ENCODE data around the gene IDH3G. TPM values are rescaled to one million over a fixed set of nuclear protein-coding genes. Genes with fewer than 3 reads are reported as not detected.

IDH3G gene
- 10 to 100 TPM; 75.4 to 91.5 (median 76.5) TPM for total RNA-seq

GRCh38 chrX:153794018-153794896 lies at the start of gene IDH3G, which contains the start of gene SSR4:
Gene IDH3G (minus strand): TSS chrX:153794375. CDS start chrX:153794326, 49 bp downstream.
Gene SSR4 (plus strand): TSS chrX:153794668. CDS start chrX:153794688, 20 bp downstream.
- H3K4me1 ChIP-seq, result no peaks in the 10 kb centered on the region
- intact Hi-C loops (cut with DNase I; ENCODE audit: low total_unique reads), result loop anchor here (10.0 kb wide), 1 partner anchor 161 kb away; no protein-coding TSS in a partner anchor

GRCh38 chrX:153836921-153837320 lies 42.7 kb upstream of the IDH3G start:
- H3K4me1 ChIP-seq, result no peaks in the 10 kb centered on the region
- intact Hi-C loops (cut with DNase I; ENCODE audit: low total_unique reads), result no loop called here
- no peak overlapping the region for H3K4me3 ChIP-seq
- no peaks in the 10 kb centered on the region for H3K36me3 ChIP-seq
- no peak for DNase-seq (ENCODE audit: low spot score in 2 of 2)
- peaks cover 0 to 51% of the 10 kb centered on the region in 2 donors for H3K27me3 ChIP-seq
- H3K9me3 ChIP-seq, result no peaks in the 10 kb centered on the region
- TF ChIP-seq POLR2AphosphoS5 (IDR thresholded peaks at IDR 0.05), result no peak
- TF ChIP-seq, protein P1, sequence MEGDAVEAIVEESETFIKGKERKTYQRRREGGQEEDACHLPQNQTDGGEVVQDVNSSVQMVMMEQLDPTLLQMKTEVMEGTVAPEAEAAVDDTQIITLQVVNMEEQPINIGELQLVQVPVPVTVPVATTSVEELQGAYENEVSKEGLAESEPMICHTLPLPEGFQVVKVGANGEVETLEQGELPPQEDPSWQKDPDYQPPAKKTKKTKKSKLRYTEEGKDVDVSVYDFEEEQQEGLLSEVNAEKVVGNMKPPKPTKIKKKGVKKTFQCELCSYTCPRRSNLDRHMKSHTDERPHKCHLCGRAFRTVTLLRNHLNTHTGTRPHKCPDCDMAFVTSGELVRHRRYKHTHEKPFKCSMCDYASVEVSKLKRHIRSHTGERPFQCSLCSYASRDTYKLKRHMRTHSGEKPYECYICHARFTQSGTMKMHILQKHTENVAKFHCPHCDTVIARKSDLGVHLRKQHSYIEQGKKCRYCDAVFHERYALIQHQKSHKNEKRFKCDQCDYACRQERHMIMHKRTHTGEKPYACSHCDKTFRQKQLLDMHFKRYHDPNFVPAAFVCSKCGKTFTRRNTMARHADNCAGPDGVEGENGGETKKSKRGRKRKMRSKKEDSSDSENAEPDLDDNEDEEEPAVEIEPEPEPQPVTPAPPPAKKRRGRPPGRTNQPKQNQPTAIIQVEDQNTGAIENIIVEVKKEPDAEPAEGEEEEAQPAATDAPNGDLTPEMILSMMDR (IDR thresholded peaks at IDR 0.05), result no peak
- no peak for TF ChIP-seq POLR2A (IDR thresholded peaks at IDR 0.05)
- H3K27ac ChIP-seq, result no peak overlapping the region

More at GRCh38 chrX:153794018-153794896, at the start of gene IDH3G, which contains the start of gene SSR4:
- Histone ChIP-seq H3K27ac (peak within 1 kb of the TSS; percentile 89 to 97), H3K4me3 (peak within 1 kb of the TSS; percentile 56 to 83 (median 65)), H3K27me3 (peaks cover 0 to 37% of the 10 kb centered on the region in 2 donors), H3K36me3 (no peaks in the 10 kb centered on the region), H3K9me3 (peaks cover 11 to 13% of the 10 kb centered on the region in 2 donors)
- TF ChIP-seq POLR2A (IDR thresholded peaks at IDR 0.05), result no peak
- peak; percentile 46 to 77 (median 75) for TF ChIP-seq POLR2AphosphoS5 (IDR thresholded peaks at IDR 0.05)
- TF ChIP-seq, protein P1 (IDR thresholded peaks at IDR 0.05), result no peak
- DNase-seq (ENCODE audit: low spot score in 2 of 2), result peak; percentile 89 to 90

GRCh38 chrX:153832728-153833127 lies 38.6 kb upstream of the IDH3G start:
- Histone ChIP-seq H3K9me3 (no peaks in the 10 kb centered on the region), H3K36me3 (no peaks in the 10 kb centered on the region), H3K27ac (no peak overlapping the region), H3K4me3 (no peak overlapping the region), H3K27me3 (peaks cover 5 to 73% of the 10 kb centered on the region in 2 donors), H3K4me1 (no peaks in the 10 kb centered on the region)
- TF ChIP-seq, protein P1 (IDR thresholded peaks at IDR 0.05), result no peak
- TF ChIP-seq POLR2A (IDR thresholded peaks at IDR 0.05) (no peak), POLR2AphosphoS5 (IDR thresholded peaks at IDR 0.05) (no peak)
- DNase-seq (ENCODE audit: low spot score in 2 of 2), result no peak
- intact Hi-C loops (cut with DNase I; ENCODE audit: low total_unique reads), result no loop called here

- no peaks in the 10 kb centered on the region for H3K36me3 ChIP-seq
- DNase-seq (ENCODE audit: low spot score in 2 of 2), result no peak
- TF ChIP-seq POLR2A (IDR thresholded peaks at IDR 0.05) (no peak), POLR2AphosphoS5 (IDR thresholded peaks at IDR 0.05) (no peak)
- TF ChIP-seq, protein P1 (IDR thresholded peaks at IDR 0.05), result no peak
- H3K27me3 ChIP-seq, result peaks cover 5 to 78% of the 10 kb centered on the region in 2 donors
- H3K9me3 ChIP-seq, result no peaks in the 10 kb centered on the region
- H3K27ac ChIP-seq, result no peak overlapping the region
- intact Hi-C loops (cut with DNase I; ENCODE audit: low total_unique reads), result no loop called here
- no peaks in the 10 kb centered on the region for H3K4me1 ChIP-seq
- H3K4me3 ChIP-seq, result no peak overlapping the region
Observed at GRCh38 chrX:153831429-153832150, 37.4 kb upstream of the IDH3G start.

All from breast epithelium (tissue), 4 donors.